ENCODE results near the gene GHITM.
"Not testable (repeated sequence)": the region's sequence is repeated elsewhere in the genome, so short reads cannot be mapped to it uniquely, and the experiment has no call there.

The GHITM gene

DNA sequence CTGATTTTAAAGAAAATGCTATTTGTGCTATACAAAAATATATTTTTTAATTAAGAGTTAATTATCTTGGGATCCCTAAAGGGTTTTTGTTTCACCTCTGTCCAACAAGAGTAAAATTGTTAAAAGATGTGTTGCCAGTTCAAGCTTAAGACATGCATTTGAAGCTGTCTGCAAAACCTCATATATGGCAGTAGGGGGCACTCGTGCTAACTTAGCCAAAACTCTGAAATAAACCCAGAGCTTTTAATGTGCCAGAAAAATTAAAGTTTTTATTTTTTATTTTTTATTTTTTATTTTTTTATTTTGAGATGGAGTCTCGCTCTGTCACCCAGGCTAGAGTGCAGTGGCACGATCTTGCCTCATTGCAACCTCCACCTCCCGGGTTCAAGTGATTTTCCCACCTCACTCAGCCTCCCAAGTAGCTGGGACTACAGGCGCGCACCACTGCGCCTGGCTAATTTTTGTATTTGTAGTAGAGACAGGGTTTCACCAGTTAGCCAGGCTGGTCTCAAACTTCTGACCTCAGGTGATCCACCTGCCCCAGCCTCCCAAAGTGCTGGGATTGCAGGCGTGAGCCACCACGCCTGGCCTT is 8.8 kb downstream of the GHITM start:
- peak; percentile 44 for DNase-seq

- no peak for DNase-seq
These were observed 10.5 kb downstream of the GHITM start for GRCh38 chr10:84149854-84150253.

GRCh38 chr10:84152769-84153168 is 13.5 kb downstream of the GHITM start:
- DNase-seq, result no peak

GRCh38 chr10:84155521-84155920 is 16.2 kb downstream of the GHITM start:
- no peak for DNase-seq

DNA sequence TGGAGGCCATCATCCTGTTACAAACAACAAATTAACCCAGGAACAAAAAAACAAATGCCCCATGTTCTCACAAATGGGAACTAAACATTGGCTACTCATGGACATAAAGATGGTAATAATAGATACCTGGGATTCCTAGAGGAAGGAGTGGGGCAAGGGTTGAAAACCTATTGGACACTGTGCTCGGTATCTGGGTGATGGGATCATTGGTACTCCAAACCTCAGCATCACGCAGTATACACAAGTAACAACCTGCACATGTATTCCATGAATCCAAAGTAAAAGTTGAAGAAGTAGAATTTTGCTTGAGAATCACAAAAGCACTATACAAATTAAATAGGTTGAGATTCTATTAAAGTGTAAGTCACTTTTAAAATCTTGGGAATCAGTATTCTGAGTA is 16.7 kb downstream of the GHITM start:
- DNase-seq, result no peak

- no peak for DNase-seq
These were observed 17.5 kb downstream of the GHITM start for GRCh38 chr10:84156768-84157167.

GRCh38 chr10:84158061-84158460 is 18.8 kb downstream of the GHITM start:
- DNase-seq, result no peak

GRCh38 chr10:84158550-84158949 is 19.2 kb downstream of the GHITM start:
- no peak for DNase-seq

GRCh38 chr10:84159076-84159685 is 19.9 kb downstream of the GHITM start:
- DNase-seq, result no peak

GRCh38 chr10:84160663-84161362 is 21.5 kb downstream of the GHITM start:
- DNase-seq, result no peak

DNA sequence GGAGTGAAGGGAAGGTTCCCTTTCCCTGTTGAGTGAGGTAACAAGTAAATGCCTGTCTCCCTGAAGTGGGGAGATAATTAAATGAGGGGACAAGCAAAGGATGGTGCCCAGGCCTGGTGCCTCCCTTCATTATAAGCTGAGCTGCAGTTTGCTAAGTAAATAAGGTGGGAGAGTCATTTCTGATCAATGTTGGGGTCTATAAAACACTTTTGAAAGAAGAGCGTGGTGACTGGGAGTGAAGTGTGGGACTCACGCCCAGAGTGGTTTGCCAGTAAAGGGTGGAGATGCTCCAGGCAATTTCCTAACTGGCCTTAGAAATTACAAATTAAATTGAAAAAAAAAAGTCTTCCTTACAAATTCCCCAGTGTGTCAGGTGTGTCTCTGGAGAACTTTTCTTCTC is 24.7 kb downstream of the GHITM start:
- no peak for DNase-seq

DNA sequence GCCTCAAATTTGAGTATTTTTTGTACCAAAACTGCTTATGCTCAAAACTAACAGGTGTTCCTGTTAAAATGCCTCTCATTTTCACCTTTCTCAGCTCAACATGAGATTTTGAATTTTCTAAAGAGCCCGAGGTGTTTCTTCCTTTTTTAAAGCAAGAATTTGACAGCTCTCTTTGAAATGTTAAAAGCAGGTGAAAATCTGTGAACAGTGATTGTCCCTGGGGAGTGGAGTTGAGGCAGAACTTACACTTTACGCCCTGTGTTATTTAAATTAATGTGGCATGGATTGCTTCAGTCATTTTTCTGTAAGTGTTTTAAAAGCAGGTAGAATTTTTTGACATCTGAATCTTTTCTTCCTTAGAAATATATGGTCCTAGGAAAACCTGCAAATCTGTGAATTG is 25.1 kb downstream of the GHITM start:
- no peak for DNase-seq

DNA sequence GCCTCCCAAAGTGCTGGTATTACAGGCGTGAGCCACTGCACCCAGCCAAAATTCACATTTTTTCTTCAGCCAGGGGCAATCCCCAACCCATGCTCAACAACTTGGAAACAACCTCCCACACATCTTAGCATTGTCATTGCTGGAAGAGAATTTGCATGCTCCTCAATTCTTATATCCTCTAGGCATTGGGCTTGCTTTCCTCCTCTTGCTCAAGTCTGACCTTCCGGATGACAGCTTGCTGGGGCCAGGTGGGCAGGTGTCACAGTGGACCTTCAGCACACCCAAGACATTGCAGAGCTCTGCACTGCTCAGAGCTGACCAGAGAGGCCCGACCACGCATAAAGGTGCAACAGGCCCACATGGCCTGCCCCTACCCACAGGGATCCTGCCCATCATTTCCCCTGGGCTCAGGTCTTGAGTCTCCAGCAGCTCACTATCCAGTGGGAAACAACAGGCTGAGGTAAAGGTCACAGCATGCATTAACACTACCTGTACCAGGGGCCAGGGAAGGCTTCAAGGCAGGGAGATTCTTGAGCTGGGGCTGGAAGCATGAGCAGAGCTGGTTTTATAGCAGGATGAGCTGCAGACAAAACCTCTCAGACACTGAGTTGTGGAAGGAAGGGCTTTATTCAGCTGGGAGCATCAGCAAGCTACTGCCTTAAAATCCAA is 27.4 kb downstream of the GHITM start:
- DNase-seq, result no peak

- DNase-seq, result not testable (repeated sequence)
These were observed 28.0 kb downstream of the GHITM start for GRCh38 chr10:84167289-84167653.

DNA sequence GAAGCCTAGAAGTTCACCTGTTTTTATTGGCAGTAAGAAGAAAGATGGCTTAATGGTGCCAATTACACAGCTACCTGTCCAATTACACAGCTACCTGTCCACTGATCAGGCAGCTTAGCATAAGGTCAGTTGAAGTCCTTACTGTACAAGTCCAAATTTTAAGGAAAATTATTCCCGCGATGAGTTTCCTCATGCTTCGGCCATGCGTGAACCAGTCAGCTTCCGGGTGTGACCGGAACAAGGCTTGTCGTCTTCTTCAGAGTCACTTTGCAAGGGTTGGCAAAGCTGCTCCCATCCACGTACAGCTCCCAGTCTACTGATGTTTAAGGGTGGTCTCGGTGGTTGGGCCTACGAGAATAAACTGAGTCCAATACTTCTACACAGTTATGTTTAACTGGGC is 29.1 kb downstream of the GHITM start:
- DNase-seq, result not testable (repeated sequence)

DNA sequence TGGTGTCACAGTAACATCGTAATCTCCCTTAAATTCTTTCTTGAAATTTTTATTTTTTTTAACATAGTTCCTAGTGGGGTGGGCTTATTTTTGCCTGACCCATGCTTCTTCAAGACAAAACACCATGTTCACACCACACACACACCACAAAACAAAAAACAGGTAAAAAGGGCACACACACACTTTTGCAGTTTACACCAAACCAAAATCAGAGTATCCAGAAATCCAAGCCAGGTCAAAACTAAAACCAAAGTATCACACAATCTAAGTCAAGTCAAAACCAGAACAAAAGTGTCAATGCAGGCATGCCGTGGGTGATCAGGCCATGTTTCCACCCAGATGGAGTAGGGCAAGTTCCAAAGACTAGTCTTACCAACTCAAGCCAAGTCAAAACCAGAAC is 31.9 kb downstream of the GHITM start:
- DNase-seq, result not testable (repeated sequence)

DNA sequence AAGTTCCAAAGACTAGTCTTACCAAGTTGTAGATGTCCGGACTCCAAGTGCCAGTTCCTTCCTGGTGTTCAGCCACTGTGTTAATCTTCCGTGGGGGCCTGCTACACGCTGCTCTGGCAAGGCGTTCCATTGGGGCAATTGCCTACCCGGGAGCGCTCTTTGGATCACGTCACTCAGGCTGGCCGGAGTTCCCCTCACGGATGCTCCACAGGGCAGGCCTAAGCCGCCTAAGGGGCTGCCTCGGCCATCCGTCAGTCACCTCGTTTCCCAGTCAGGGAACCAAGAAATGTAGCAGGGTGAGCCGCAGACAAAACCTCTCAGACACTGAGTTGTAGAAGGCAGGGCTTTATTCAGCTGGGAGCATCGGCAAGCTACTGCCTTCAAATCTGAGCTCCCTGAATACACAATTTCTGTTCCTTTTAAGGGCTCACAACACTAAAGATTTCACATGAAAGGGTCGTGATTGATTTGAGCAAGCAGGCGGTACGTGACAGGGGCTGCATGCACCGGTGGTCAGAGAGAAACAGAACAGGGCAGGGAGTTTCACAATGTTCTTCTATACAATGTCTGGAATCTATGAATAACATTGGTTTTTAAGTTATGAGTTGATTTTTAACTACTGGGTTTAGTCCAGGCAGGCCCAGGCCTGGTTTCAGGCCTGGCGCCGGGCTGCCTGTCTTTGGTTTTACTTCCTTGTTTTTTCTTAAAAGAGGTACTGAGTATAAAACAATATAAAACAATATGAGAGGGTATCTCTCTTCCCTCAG is 32.6 kb downstream of the GHITM start:
- not testable (repeated sequence) for DNase-seq

- DNase-seq, result no peak
These were observed 33.4 kb downstream of the GHITM start for GRCh38 chr10:84172467-84173356.

GRCh38 chr10:84173501-84173929 is 34.2 kb downstream of the GHITM start, which contains the start of gene GPR15LG:
Gene GPR15LG, plus strand, starts transcription at chr10:84173801. Its CDS starts 51 bp downstream, at chr10:84173852.
- DNase-seq, result no peak

DNA sequence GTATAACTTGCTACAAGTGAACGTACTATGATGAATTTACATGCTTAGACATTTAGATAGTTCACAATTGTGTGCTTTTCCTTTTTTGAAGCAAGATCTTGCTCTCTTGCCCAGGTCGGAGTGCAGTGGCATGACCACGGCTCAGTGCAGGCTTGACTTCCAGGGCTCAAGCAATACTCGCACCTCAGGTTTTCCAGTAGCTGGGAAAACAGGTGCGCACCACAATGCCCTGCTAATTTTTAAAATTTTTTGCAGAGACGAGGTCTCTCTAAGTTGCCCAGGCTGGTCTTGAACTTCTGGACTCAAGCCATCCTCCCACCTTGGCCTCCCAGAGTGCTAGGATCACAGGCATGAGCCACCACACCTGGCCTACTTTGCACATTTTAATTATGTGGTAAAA is 36.1 kb downstream of the GHITM start:
- no peak for DNase-seq

GRCh38 chr10:84176351-84176750 is 37.0 kb downstream of the GHITM start:
- no peak for DNase-seq

Data from NCI-H510A treated with DMSO at 0.1 percent for 48 hours (cell line).